ENCODE data around the gene OPHN1. TPM values are rescaled to one million over a fixed set of nuclear protein-coding genes. Genes with fewer than 3 reads are reported as not detected.

Gene OPHN1
- total RNA-seq, 1 donor = 6.9 TPM

DNA sequence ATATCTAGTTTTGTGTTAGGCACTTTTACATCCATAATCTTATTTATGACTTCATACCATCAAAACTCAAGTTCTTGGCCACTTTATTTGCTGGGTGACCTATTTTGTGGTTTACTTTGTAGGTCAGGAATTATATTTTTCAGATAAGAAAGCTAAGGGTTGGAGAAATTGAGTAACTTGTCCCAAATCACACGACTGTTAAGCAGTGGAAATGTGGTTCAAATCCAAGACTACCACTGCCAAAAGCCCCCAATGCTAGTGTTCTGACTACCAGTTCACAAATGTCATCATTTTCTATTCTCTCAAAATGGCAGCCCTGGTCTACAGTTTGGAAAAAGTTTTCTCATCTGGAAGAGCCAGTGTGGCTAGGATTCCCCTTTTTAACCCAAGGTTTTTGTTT is 74.6 kb downstream of the OPHN1 start:
- Histone ChIP-seq H3K79me2 (ENCODE audit: insufficient read depth, low read length) (no peaks in the 10 kb centered on the region), H3K27ac (ENCODE audit: low read depth, low read length) (no peak overlapping the region), H2AFZ (ENCODE audit: low read length) (no peak overlapping the region), H3K4me1 (ENCODE audit: insufficient read depth, low read length) (peaks cover 2% of the 10 kb centered on the region), H3K36me3 (ENCODE audit: insufficient read depth, low read length) (no peaks in the 10 kb centered on the region), H3K4me2 (ENCODE audit: insufficient read depth, low read length) (no peak overlapping the region), H3K4me3 (ENCODE audit: insufficient read depth, low read length) (no peak overlapping the region), H3K27me3 (ENCODE audit: insufficient read depth, low read length) (no peaks in the 10 kb centered on the region), H3K9me3 (ENCODE audit: low read depth, low read length) (no peaks in the 10 kb centered on the region), H4K20me1 (ENCODE audit: insufficient read depth, low read length) (peaks cover 3% of the 10 kb centered on the region)
- TF ChIP-seq, protein P1, sequence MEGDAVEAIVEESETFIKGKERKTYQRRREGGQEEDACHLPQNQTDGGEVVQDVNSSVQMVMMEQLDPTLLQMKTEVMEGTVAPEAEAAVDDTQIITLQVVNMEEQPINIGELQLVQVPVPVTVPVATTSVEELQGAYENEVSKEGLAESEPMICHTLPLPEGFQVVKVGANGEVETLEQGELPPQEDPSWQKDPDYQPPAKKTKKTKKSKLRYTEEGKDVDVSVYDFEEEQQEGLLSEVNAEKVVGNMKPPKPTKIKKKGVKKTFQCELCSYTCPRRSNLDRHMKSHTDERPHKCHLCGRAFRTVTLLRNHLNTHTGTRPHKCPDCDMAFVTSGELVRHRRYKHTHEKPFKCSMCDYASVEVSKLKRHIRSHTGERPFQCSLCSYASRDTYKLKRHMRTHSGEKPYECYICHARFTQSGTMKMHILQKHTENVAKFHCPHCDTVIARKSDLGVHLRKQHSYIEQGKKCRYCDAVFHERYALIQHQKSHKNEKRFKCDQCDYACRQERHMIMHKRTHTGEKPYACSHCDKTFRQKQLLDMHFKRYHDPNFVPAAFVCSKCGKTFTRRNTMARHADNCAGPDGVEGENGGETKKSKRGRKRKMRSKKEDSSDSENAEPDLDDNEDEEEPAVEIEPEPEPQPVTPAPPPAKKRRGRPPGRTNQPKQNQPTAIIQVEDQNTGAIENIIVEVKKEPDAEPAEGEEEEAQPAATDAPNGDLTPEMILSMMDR (IDR thresholded peaks at IDR 0.05; ENCODE audit: extremely low read depth, low read depth, low read length) = no peak
- DNase-seq (ENCODE audit: insufficient read length, low spot score, missing footprints) = no peak

DNA sequence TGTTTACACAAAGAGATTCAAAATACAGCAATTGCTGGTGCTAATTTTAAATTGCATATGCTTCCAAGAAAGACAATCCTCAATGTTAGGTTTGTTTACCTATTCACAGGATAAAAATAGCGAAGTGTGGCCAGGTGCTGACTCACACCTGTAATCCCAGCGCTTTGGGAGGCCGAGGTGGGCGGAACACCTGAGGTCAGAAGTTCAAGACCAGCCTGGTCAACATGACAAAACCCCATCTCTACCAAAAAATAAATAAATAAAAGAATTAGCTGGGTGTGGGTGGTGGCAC is 77.7 kb downstream of the OPHN1 start:
- no peak for DNase-seq (ENCODE audit: insufficient read length, low spot score, missing footprints)
- TF ChIP-seq, protein P1 (IDR thresholded peaks at IDR 0.05; ENCODE audit: extremely low read depth, low read depth, low read length) = no peak
- H2AFZ ChIP-seq (ENCODE audit: low read length) = no peak overlapping the region
- H3K27ac ChIP-seq (ENCODE audit: low read depth, low read length) = no peak overlapping the region
- no peaks in the 10 kb centered on the region for H3K9me3 ChIP-seq (ENCODE audit: low read depth, low read length)
- no peaks in the 10 kb centered on the region for H3K36me3 ChIP-seq (ENCODE audit: insufficient read depth, low read length)
- H3K27me3 ChIP-seq (ENCODE audit: insufficient read depth, low read length) = no peaks in the 10 kb centered on the region
- no peak overlapping the region for H3K4me3 ChIP-seq (ENCODE audit: insufficient read depth, low read length)
- no peak overlapping the region for H3K4me2 ChIP-seq (ENCODE audit: insufficient read depth, low read length)
- peaks cover 3% of the 10 kb centered on the region for H4K20me1 ChIP-seq (ENCODE audit: insufficient read depth, low read length)
- no peaks in the 10 kb centered on the region for H3K79me2 ChIP-seq (ENCODE audit: insufficient read depth, low read length)
- peaks cover 2% of the 10 kb centered on the region for H3K4me1 ChIP-seq (ENCODE audit: insufficient read depth, low read length)

DNA sequence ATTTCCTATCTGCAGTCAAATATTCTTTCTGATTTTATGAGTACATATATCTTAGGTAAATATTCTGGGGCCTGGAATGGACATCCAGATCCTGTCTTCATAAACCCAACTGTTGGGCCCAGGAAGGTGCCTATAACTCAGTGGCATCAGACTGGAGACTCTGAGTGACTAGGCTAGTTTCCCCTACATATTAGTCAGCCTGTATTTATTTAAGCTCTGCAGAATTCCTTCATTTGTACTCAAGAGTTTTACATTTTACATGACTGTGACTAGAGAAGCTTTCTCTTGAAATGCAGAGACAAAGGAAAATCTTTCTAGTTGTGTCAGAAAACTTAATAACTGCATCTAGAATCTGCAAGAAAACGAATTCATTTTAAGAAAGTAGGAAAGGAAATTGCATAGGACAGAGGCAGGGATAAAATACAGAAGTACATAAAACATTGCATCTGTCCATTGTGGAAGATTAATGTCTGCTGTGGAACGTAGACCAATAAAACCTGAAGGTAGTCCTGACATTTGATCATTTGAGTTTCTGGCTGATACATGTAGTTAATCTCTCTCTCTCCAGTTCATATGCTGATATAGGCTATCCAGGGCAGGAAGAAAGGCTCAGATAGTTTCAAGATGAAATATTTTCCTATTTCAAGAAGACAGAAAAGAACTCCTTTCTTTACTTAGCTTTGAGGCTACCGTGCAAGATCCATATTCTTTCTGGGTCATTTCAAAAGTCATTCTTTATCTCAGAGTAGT is 78.2 kb downstream of the OPHN1 start:
- H3K27me3 ChIP-seq (ENCODE audit: insufficient read depth, low read length) = no peaks in the 10 kb centered on the region
- peaks cover 3% of the 10 kb centered on the region for H4K20me1 ChIP-seq (ENCODE audit: insufficient read depth, low read length)
- no peaks in the 10 kb centered on the region for H3K36me3 ChIP-seq (ENCODE audit: insufficient read depth, low read length)
- no peak overlapping the region for H3K4me3 ChIP-seq (ENCODE audit: insufficient read depth, low read length)
- no peak for DNase-seq (ENCODE audit: insufficient read length, low spot score, missing footprints)
- peaks cover 2% of the 10 kb centered on the region for H3K4me1 ChIP-seq (ENCODE audit: insufficient read depth, low read length)
- TF ChIP-seq, protein P1 (IDR thresholded peaks at IDR 0.05; ENCODE audit: extremely low read depth, low read depth, low read length) = no peak
- no peak overlapping the region for H3K27ac ChIP-seq (ENCODE audit: low read depth, low read length)
- H3K9me3 ChIP-seq (ENCODE audit: low read depth, low read length) = no peaks in the 10 kb centered on the region
- H2AFZ ChIP-seq (ENCODE audit: low read length) = no peak overlapping the region
- H3K79me2 ChIP-seq (ENCODE audit: insufficient read depth, low read length) = no peaks in the 10 kb centered on the region
- no peak overlapping the region for H3K4me2 ChIP-seq (ENCODE audit: insufficient read depth, low read length)

DNA sequence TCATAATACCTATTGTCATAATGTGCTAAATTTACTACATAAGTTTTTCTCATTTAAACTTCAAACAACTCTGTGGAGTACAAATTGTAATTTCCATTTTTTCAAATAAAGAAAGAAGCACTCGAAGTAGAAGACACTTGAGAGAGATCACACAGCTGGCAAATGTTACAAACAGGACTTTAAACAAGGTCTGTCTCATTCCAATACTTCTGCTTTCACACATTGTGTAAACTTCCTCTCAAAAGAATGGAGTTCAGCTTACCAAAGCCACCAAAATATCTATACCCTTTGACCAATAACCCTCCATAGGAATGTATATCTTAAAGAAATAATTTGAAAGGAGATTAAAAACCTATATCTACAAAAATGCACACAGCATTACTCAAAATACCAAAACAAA is 88.3 kb downstream of the OPHN1 start:
- Histone ChIP-seq H3K79me2 (ENCODE audit: insufficient read depth, low read length) (no peaks in the 10 kb centered on the region), H3K4me2 (ENCODE audit: insufficient read depth, low read length) (no peak overlapping the region), H4K20me1 (ENCODE audit: insufficient read depth, low read length) (no peaks in the 10 kb centered on the region), H3K9me3 (ENCODE audit: low read depth, low read length) (no peaks in the 10 kb centered on the region), H2AFZ (ENCODE audit: low read length) (no peak overlapping the region), H3K4me1 (ENCODE audit: insufficient read depth, low read length) (no peaks in the 10 kb centered on the region), H3K36me3 (ENCODE audit: insufficient read depth, low read length) (no peaks in the 10 kb centered on the region), H3K4me3 (ENCODE audit: insufficient read depth, low read length) (no peak overlapping the region), H3K27me3 (ENCODE audit: insufficient read depth, low read length) (no peaks in the 10 kb centered on the region), H3K27ac (ENCODE audit: low read depth, low read length) (no peak overlapping the region)
- no peak for DNase-seq (ENCODE audit: insufficient read length, low spot score, missing footprints)
- TF ChIP-seq, protein P1 (IDR thresholded peaks at IDR 0.05; ENCODE audit: extremely low read depth, low read depth, low read length) = no peak
